ENCODE results near the gene GIN1. TPM values are rescaled to one million over a fixed set of nuclear protein-coding genes. Genes with fewer than 3 reads are reported as not detected.
A peak's percentile ranks its signal among the peaks of the same experiment; 100 is the strongest.

Gene GIN1
- total and polyA plus RNA-seq, 10 of the 15 experiments (the other 5 are each of a cell fraction or from before 2014, with no cell fraction given) = 3.3 to 9.7 (median 6.8) TPM

GRCh38 chr5:103127292-103127817, 7.4 kb upstream of the GIN1 start (continued):
- no peak for TF ChIP-seq RAD21 (IDR thresholded peaks at IDR 0.05; ENCODE audit: insufficient read depth, low read depth, low read length)

GRCh38 chr5:103126557-103126956, 6.6 kb upstream of the GIN1 start:
- no peak for DNase-seq (ENCODE audit: low read depth, low spot score)
- no peaks in the 10 kb centered on the region for H3K36me3 ChIP-seq (ENCODE audit: control insufficient read depth in 2 of 2, insufficient read depth in 2 of 2, low read length in 1 of 2)
- ChIA-PET POLR2A (interaction anchor here (0.7 kb wide), 1 partner anchor 304 kb away, joined by 4 read pairs; no protein-coding TSS in a partner anchor), RAD21 (ENCODE audit: unreplicated experiment) (interaction anchor here (1.2 kb wide), 1 partner anchor 11 kb away, joined by 4 read pairs; no protein-coding TSS in a partner anchor), CTCF (interaction anchor here (0.9 to 1.4 kb wide), 3 partner anchors 19 to 445 kb away, joined by 3 read pairs; no protein-coding TSS in a partner anchor), SMC1A (ENCODE audit: uncharacterized antibody, unreplicated experiment) (interaction anchor here (0.8 kb wide), 1 partner anchor 13 kb away, joined by 6 read pairs; no protein-coding TSS in a partner anchor)
- H3K27me3 ChIP-seq (replicated peaks in 1 of 2; ENCODE audit: control insufficient read depth in 2 of 2, insufficient read depth in 2 of 2, low read length in 1 of 2) = no peaks in the 10 kb centered on the region
- H3K4me2 ChIP-seq (ENCODE audit: control insufficient read depth, insufficient read depth) = no peak overlapping the region
- no peaks in the 10 kb centered on the region for H3K4me1 ChIP-seq (ENCODE audit: control insufficient read depth, insufficient read depth, low read length)
- H4K20me1 ChIP-seq (ENCODE audit: control insufficient read depth, insufficient read depth) = no peaks in the 10 kb centered on the region
- H2AFZ ChIP-seq (ENCODE audit: control insufficient read depth, low read depth, low read length) = no peak overlapping the region
- in situ Hi-C loops (cut with MboI) = loop anchor here (10.0 kb wide), 1 partner anchor 372 kb away; the partner anchor contains the start of gene PAM
- ATAC-seq = no peak; the same call in 2 of the 3 replicates
- no peak overlapping the region for H3K4me3 ChIP-seq
- no peaks in the 10 kb centered on the region; the same call in 1 of the 3 replicates for H3K9me3 ChIP-seq (replicated peaks; ENCODE audit: control insufficient read depth, insufficient read depth, low read length)
- peak; percentile 41 for FAIRE-seq
- 98% methylated on average over 4 of the region's 5 CpGs for WGBS (ENCODE audit: insufficient coverage, insufficient replicate concordance, low lambda C conversion rate, missing lambda C conversion rate)
- no peak overlapping the region for H3K27ac ChIP-seq (ENCODE audit: control insufficient read depth, insufficient read depth)
- H3K79me2 ChIP-seq (ENCODE audit: control insufficient read depth, insufficient read depth, low read length) = peaks cover 26% of the 10 kb centered on the region
- intact Hi-C loops (cut with micrococcal nuclease; ENCODE audit: unreplicated experiment) = no loop called here
- H3K9ac ChIP-seq (ENCODE audit: control insufficient read depth, insufficient read depth, low read length) = no peak overlapping the region
- no TSS peak for BruUV-seq (replicated peaks)
- TF ChIP-seq CBFB (IDR thresholded peaks at IDR 0.05; ENCODE audit: low read depth) = no peak
- no peak for TF ChIP-seq BHLHE40 (IDR thresholded peaks at IDR 0.05; ENCODE audit: borderline replicate concordance in 1 of 2, low read depth in 2 of 2, low read length in 1 of 2)
- TF ChIP-seq ZBTB11 (CRISPR knock-in tag; IDR thresholded peaks at IDR 0.05) = no peak
- no peak for TF ChIP-seq NFYB (IDR thresholded peaks at IDR 0.05; ENCODE audit: insufficient read depth, low read depth, low read length)
- no peak for TF ChIP-seq CTCF (IDR thresholded peaks at IDR 0.05 in 2 of 3, conservative IDR thresholded peaks at IDR 0.05 in 1 of 3; ENCODE audit: control insufficient read depth in 2 of 3, extremely low read depth in 1 of 3, insufficient read depth in 1 of 3, low read depth in 3 of 3, low read length in 3 of 3)
- no peak for TF ChIP-seq ATF3 (IDR thresholded peaks at IDR 0.05; ENCODE audit: borderline replicate concordance, extremely low read depth, low read depth, low read length)
- TF ChIP-seq RELB (IDR thresholded peaks at IDR 0.05; ENCODE audit: low read depth) = no peak
